K562 (cell line): Measurements from ENCODE around the gene PRDX2. TPM values are rescaled to one million over a fixed set of nuclear protein-coding genes. Genes with fewer than 3 reads are reported as not detected.
A peak's percentile ranks its signal among the peaks of the same experiment; 100 is the strongest.

Experiments
- CBX8 ChIP-seq: fragments of 200-600 bp; sonication (generic); IDR thresholded peaks from 2 replicates; pipeline ENCODE4 v1.6.1; 2012; ENCODE audit warnings: borderline replicate concordance, mixed run types, low read depth, mild to moderate bottlenecking, moderate library complexity, mixed read lengths, low read length, control low read depth, inconsistent platforms; ENCODE audit not compliant: poor library complexity, severe bottlenecking; ENCODE audit errors: extremely low read depth
- ELF1 ChIP-seq: fragments of 200-800 bp; sonication (Bioruptor generic); IDR thresholded peaks from 2 replicates; pipeline ENCODE4 v1.6.1; 2016; ENCODE audit warnings: missing genetic modification characterization, missing compliant biosample characterization
- ELF2 ChIP-seq: fragments of 250-450 bp; sonication (Bioruptor Pico); IDR thresholded peaks from 2 replicates; pipeline ENCODE4 v1.5.0; 2021; ENCODE audit warnings: mild to moderate bottlenecking
- FOXJ2 ChIP-seq: fragments of 200-800 bp; sonication (Bioruptor generic); IDR thresholded peaks from 2 replicates; pipeline ENCODE4 v1.6.1; 2016; ENCODE audit warnings: missing genetic modification characterization, missing compliant biosample characterization
- HMGN3 ChIP-seq: IDR thresholded peaks from 2 replicates; pipeline ENCODE4 v1.6.1; 2011; ENCODE audit warnings: borderline replicate concordance, low read depth, mild to moderate bottlenecking, mixed read lengths, low read length; ENCODE audit not compliant: insufficient read length; ENCODE audit errors: extremely low read depth
- HOMEZ ChIP-seq: fragments of 250-450 bp; sonication (Bioruptor Pico); IDR thresholded peaks from 2 replicates; pipeline ENCODE4 v1.4.0; 2020; ENCODE audit warnings: mild to moderate bottlenecking, moderate library complexity
- PHB2 ChIP-seq: fragments of 450-650 bp; IDR thresholded peaks from 2 replicates; pipeline ENCODE4 v1.6.1; 2017; ENCODE audit warnings: low read depth
- RBM22 ChIP-seq: fragments of 200-400 bp; formaldehyde crosslinking; IDR thresholded peaks from 2 replicates; pipeline ENCODE4 v1.6.1; 2018; ENCODE audit warnings: low read length, low read depth; ENCODE audit not compliant: poor library complexity, severe bottlenecking
- RBM34 ChIP-seq: fragments of 200-400 bp; formaldehyde crosslinking; IDR thresholded peaks from 2 replicates; pipeline ENCODE4 v1.6.1; 2018; ENCODE audit warnings: low read length, borderline replicate concordance; ENCODE audit not compliant: insufficient read depth
- SIN3B ChIP-seq: fragments of 450-650 bp; IDR thresholded peaks from 2 replicates; pipeline ENCODE4 v1.6.1; 2017; ENCODE audit warnings: low read depth, mild to moderate bottlenecking, moderate library complexity
- STAT5B ChIP-seq: fragments of 250-450 bp; sonication (Bioruptor Pico); IDR thresholded peaks from 2 replicates; pipeline ENCODE4 v1.8.0; 2021; ENCODE audit warnings: mild to moderate bottlenecking, inconsistent platforms
- TCFL5 ChIP-seq: fragments of 250-450 bp; sonication (Bioruptor Pico); conservative IDR thresholded peaks from 2 replicates; pipeline ENCODE4 v1.6.1; 2021; ENCODE audit warnings: mild to moderate bottlenecking, moderate library complexity, matching md5 sums
- TFAP4 ChIP-seq: sonication (generic); formaldehyde crosslinking; IDR thresholded peaks from 2 replicates; pipeline ENCODE4 v1.8.0; 2022; ENCODE audit warnings: missing genetic modification reagents, mild to moderate bottlenecking, moderate library complexity, borderline replicate concordance
- YBX1 ChIP-seq: fragments of 450-650 bp; IDR thresholded peaks from 2 replicates; pipeline ENCODE4 v1.7.1; 2016; ENCODE audit warnings: mild to moderate bottlenecking
- ZNF354B ChIP-seq: fragments of 250-450 bp; sonication (Bioruptor Pico); IDR thresholded peaks from 2 replicates; pipeline ENCODE4 v1.4.0; 2020
- ZNF512 ChIP-seq: IDR thresholded peaks from 2 replicates; pipeline ENCODE4 v1.6.1; 2016; ENCODE audit warnings: missing genetic modification characterization, missing compliant biosample characterization
- ZNF586 ChIP-seq: fragments of 450-650 bp; formaldehyde crosslinking; conservative IDR thresholded peaks from 2 replicates; pipeline ENCODE4 v1.4.0; 2020; ENCODE audit warnings: mild to moderate bottlenecking, moderate library complexity
- polyA plus RNA-seq, 8 experiments: library from polyadenylated mRNA; depleted of rRNA in 4 of 8; stranded (reverse) in 5 of 8; unstranded in 3 of 8; fragments of >200 nt; fragmentation: Nextera tagmentation in 2 of 8; fragmentation: Illumina TruSeq in 1 of 8; extraction: Ambion mirVana in 2 of 8; extraction: Trizol in 1 of 8; gene quantifications; 2 replicates each; pipeline versions ENCODE4 v1.2.1 to v1.2.3, GENCODE V29; 2011 to 2014; ENCODE audit warnings: inconsistent platforms in 1 of 8, missing spikeins in 1 of 8
- total RNA-seq, 7 experiments: library from RNA; depleted of rRNA in 6 of 7; stranded (reverse); fragments of >200 nt in 6 of 7; fragmentation: Illumina TruSeq in 2 of 7; extraction: Trizol in 2 of 7; gene quantifications; 2 replicates each; pipeline versions ENCODE4 v1.2.1 to v1.2.3, GENCODE V29; 2011 to 2021; ENCODE audit warnings: low replicate concordance in 1 of 7
- TF ChIP-seq, protein P1 (sequence below): sonication (generic); formaldehyde crosslinking; IDR thresholded peaks from 2 replicates; pipeline ENCODE4 v1.8.0; 2022; ENCODE audit warnings: mild to moderate bottlenecking, missing genetic modification reagents

PRDX2 gene
- total and polyA plus RNA-seq, 9 of the 15 experiments (the other 6 are each of a cell fraction or from before 2014, with no cell fraction given): 206 to 1,183 (median 415) TPM

DNA sequence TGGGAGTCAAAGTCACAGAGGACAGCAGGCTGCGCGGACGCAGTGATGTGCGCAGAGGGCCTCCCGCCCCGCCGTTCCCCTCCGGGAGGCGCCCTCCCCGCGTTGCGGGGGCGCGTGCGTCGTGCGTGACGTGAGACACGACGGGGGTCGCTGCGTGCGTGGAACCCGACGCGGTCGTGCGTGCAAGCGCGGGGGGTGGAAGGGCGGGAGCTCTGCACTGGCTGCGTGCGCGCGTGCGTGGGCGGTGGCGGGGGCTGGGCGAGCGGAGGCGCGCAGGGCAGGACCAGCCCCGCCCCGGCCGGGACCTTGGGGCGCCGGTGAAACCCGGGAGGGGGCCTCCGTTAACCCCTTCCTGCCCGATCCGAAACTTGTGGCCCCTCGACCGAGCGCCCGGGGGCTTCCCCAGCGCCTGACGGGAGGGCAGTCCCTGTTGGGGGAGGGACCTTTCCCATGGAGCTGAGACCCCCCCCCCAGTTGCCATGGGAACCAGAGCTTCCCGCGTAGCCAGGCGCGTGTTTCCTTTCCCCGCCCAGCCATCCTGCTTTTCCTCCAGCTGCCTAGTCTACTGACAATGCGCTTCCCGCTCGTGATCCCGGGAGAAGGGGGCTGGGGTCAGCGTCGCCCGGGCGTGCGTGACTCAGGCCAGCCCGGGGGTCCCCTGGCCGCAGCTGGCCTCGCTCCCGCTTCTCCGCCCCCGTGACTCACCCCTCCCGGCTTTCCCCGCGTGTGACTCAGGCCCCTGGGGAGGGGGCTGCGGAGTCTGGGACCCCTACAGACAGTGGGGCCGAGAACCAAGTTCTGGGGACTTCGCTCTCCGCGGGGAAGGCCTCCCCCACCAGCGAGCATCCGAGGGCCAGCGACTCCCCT, 18.9 kb downstream of the PRDX2 start (continued):
- TF ChIP-seq ZNF354B: no peak
- 0 out of 2 replicates have a peak, but pooled peaks have one; percentile 36 for TF ChIP-seq SIN3B
- TF ChIP-seq, protein P1, sequence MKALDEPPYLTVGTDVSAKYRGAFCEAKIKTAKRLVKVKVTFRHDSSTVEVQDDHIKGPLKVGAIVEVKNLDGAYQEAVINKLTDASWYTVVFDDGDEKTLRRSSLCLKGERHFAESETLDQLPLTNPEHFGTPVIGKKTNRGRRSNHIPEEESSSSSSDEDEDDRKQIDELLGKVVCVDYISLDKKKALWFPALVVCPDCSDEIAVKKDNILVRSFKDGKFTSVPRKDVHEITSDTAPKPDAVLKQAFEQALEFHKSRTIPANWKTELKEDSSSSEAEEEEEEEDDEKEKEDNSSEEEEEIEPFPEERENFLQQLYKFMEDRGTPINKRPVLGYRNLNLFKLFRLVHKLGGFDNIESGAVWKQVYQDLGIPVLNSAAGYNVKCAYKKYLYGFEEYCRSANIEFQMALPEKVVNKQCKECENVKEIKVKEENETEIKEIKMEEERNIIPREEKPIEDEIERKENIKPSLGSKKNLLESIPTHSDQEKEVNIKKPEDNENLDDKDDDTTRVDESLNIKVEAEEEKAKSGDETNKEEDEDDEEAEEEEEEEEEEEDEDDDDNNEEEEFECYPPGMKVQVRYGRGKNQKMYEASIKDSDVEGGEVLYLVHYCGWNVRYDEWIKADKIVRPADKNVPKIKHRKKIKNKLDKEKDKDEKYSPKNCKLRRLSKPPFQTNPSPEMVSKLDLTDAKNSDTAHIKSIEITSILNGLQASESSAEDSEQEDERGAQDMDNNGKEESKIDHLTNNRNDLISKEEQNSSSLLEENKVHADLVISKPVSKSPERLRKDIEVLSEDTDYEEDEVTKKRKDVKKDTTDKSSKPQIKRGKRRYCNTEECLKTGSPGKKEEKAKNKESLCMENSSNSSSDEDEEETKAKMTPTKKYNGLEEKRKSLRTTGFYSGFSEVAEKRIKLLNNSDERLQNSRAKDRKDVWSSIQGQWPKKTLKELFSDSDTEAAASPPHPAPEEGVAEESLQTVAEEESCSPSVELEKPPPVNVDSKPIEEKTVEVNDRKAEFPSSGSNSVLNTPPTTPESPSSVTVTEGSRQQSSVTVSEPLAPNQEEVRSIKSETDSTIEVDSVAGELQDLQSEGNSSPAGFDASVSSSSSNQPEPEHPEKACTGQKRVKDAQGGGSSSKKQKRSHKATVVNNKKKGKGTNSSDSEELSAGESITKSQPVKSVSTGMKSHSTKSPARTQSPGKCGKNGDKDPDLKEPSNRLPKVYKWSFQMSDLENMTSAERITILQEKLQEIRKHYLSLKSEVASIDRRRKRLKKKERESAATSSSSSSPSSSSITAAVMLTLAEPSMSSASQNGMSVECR (CRISPR knock-in tag): peak; percentile 81
- TF ChIP-seq RBM34: no peak
- TF ChIP-seq HMGN3: peak; percentile 89
- TF ChIP-seq PHB2: no peak
- TF ChIP-seq HOMEZ (CRISPR knock-in tag): no peak
- 0 out of 2 replicates have a peak, but pooled peaks have one; percentile 53 for TF ChIP-seq ELF2 (CRISPR knock-in tag)
- TF ChIP-seq CBX8: no peak
- TF ChIP-seq ZNF586 (CRISPR knock-in tag): no peak
- TF ChIP-seq TCFL5: no peak
- TF ChIP-seq STAT5B: no peak
- no peak for TF ChIP-seq ZNF512 (tag)
- TF ChIP-seq ELF1 (tag): no peak
- no peak for TF ChIP-seq FOXJ2
- peak; percentile 62 for TF ChIP-seq TFAP4 (CRISPR knock-in tag)
- TF ChIP-seq RBM22: peak; percentile 96
- TF ChIP-seq YBX1: no peak
